Mesenchymal stem cell (in vitro differentiated cells and primary cell): ENCODE measurements around the gene EHF.

Experiments used
- DNase-seq: peaks from one replicate; pipeline ENCODE4 v3.0.0-alpha.2; 2013
- H2AFZ ChIP-seq: one replicate; pipeline ENCODE4 v1.6.1; 2013; ENCODE audit warnings: low read depth, mild to moderate bottlenecking, control low read depth, inconsistent platforms, low read length, moderate library complexity
- H2AK5ac ChIP-seq: 2 replicates; pipeline ENCODE4 v1.6.1; 2013; ENCODE audit warnings: low read length, moderate library complexity, mild to moderate bottlenecking, inconsistent platforms; ENCODE audit not compliant: severe bottlenecking
- H2BK120ac ChIP-seq: one replicate; pipeline ENCODE4 v1.6.1; 2013; ENCODE audit warnings: low read depth, mild to moderate bottlenecking, inconsistent platforms, low read length, moderate library complexity
- H2BK12ac ChIP-seq, 2 experiments: one replicate each; pipeline ENCODE4 v1.6.1; 2013; ENCODE audit warnings: inconsistent platforms in 2 of 2, low read length in 2 of 2, mild to moderate bottlenecking in 2 of 2, moderate library complexity in 2 of 2, control low read depth in 1 of 2
- H2BK15ac ChIP-seq: one replicate; pipeline ENCODE4 v1.6.1; 2013; ENCODE audit warnings: mild to moderate bottlenecking, low read depth, inconsistent platforms; ENCODE audit not compliant: poor library complexity, severe bottlenecking
- H2BK5ac ChIP-seq: 2 replicates; pipeline ENCODE4 v1.6.1; 2013; ENCODE audit warnings: low read depth, mild to moderate bottlenecking, low read length, control low read depth, inconsistent platforms; ENCODE audit not compliant: poor library complexity, severe bottlenecking
- H3K14ac ChIP-seq, 2 experiments: one replicate each; pipeline ENCODE4 v1.6.1; 2013; ENCODE audit warnings: inconsistent platforms in 2 of 2, low read length in 2 of 2, control low read depth in 1 of 2, mild to moderate bottlenecking in 1 of 2, moderate library complexity in 1 of 2
- H3K18ac ChIP-seq, 2 experiments: one replicate each; pipeline ENCODE4 v1.6.1; 2013; ENCODE audit warnings: inconsistent platforms in 2 of 2, low read length in 2 of 2, control low read depth in 1 of 2, low read depth in 1 of 2, mild to moderate bottlenecking in 1 of 2
- H3K23ac ChIP-seq, 2 experiments: one replicate each; pipeline ENCODE4 v1.6.1; 2013; ENCODE audit warnings: inconsistent platforms in 2 of 2, low read length in 2 of 2, mild to moderate bottlenecking in 2 of 2, moderate library complexity in 2 of 2, control low read depth in 1 of 2
- H3K27ac ChIP-seq: 2 replicates; pipeline ENCODE4 v1.5.1; 2013; ENCODE audit warnings: mild to moderate bottlenecking, moderate library complexity, low read length, control low read depth, inconsistent platforms; ENCODE audit not compliant: poor library complexity, severe bottlenecking
- H3K27me3 ChIP-seq, 2 experiments: 2 replicates each; pipeline versions ENCODE4 v1.6.1 to v1.7.0; 2013; ENCODE audit warnings: low read length in 2 of 2, mild to moderate bottlenecking in 2 of 2, moderate library complexity in 2 of 2, control low read depth in 1 of 2, inconsistent platforms in 1 of 2; ENCODE audit not compliant: control insufficient read depth in 1 of 2, insufficient read depth in 1 of 2
- H3K36me3 ChIP-seq, 2 experiments: 2 replicates each; pipeline versions ENCODE4 v1.6.1 to v1.7.0; 2013; ENCODE audit warnings: low read length in 2 of 2, control low read depth in 1 of 2, inconsistent platforms in 1 of 2, low read depth in 1 of 2, mild to moderate bottlenecking in 1 of 2; ENCODE audit not compliant: insufficient read depth in 2 of 2, control insufficient read depth in 1 of 2
- H3K4ac ChIP-seq, 2 experiments: one replicate each; pipeline ENCODE4 v1.6.1; 2013; ENCODE audit warnings: inconsistent platforms in 2 of 2, low read length in 2 of 2, mild to moderate bottlenecking in 2 of 2, moderate library complexity in 2 of 2, control low read depth in 1 of 2, low read depth in 1 of 2
- H3K4me1 ChIP-seq: 2 replicates; pipeline ENCODE4 v1.6.1; 2013; ENCODE audit warnings: low read depth, low read length, control low read depth; ENCODE audit not compliant: control insufficient read depth, insufficient read depth
- H3K4me2 ChIP-seq: 2 replicates; pipeline ENCODE4 v1.6.1; 2013; ENCODE audit warnings: low read length, mild to moderate bottlenecking, inconsistent platforms; ENCODE audit not compliant: poor library complexity, severe bottlenecking
- H3K4me3 ChIP-seq, 2 experiments: 2 replicates each; pipeline versions ENCODE4 v1.5.1 to v1.7.0; 2013; ENCODE audit warnings: low read length in 2 of 2, mild to moderate bottlenecking in 2 of 2, control low read depth in 1 of 2, low read depth in 1 of 2; ENCODE audit not compliant: insufficient read depth in 1 of 2
- H3K79me1 ChIP-seq: replicated peaks from 2 replicates; pipeline ENCODE4 v1.6.1; 2013; ENCODE audit warnings: mild to moderate bottlenecking, control low read depth, low read length, inconsistent platforms; ENCODE audit not compliant: poor library complexity, severe bottlenecking
- H3K9ac ChIP-seq: 2 replicates; pipeline ENCODE4 v1.7.0; 2013; ENCODE audit warnings: mild to moderate bottlenecking, low read length, moderate library complexity
- H3K9me3 ChIP-seq: 2 replicates; pipeline ENCODE4 v1.7.0; 2013; ENCODE audit warnings: mild to moderate bottlenecking, low read length; ENCODE audit not compliant: control insufficient read depth
- H4K8ac ChIP-seq: one replicate; pipeline ENCODE4 v1.6.1; 2013; ENCODE audit warnings: inconsistent platforms, mild to moderate bottlenecking, low read length, moderate library complexity
- H4K91ac ChIP-seq: one replicate; pipeline ENCODE4 v1.6.1; 2013; ENCODE audit warnings: mild to moderate bottlenecking, low read length, inconsistent platforms
- WGBS: methylation state at CpG from one replicate; pipeline ENCODE4 v1.1.7; 2013; ENCODE audit warnings: mixed read lengths; 5-methylcytosine and 5-hydroxymethylcytosine counted together

The EHF gene

DNA sequence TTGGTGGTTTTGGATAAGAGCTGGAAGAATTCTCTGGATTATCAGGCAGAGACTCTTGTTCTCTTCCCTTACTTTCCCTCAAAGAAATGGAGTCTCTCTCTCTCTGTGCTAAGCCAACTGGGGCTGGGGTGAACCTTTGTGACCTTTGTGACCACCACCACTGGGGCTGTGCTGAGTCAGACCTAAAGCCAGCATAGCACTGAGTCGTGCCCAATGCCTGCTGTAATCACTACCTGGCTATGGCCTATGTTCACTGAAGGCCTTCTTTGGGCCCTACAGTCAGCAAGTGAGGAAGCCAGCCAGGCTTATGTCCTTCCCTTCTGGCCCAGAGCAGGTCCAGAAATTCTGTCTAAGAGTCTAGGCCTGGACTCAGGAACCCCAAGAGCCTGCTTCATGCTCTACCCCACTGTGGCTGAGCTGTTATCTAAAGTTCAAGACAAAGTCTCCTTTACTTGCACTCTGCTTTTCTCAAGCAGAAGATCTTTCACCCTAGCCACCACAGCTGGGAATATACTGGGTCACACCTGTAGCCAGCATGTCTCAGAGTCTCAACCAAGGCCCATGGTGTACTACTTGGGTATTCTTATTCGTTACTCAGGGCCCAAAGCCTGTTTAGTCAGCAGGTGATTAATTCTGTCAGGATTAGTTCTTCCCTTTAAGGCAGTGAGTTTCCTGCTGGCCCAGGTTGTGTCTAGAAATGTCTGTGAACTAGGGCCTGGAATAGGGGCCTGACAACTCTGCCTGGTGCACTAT is 86.0 kb downstream of the EHF start:
- Histone ChIP-seq H3K9ac (no peak overlapping the region), H4K91ac (no peak overlapping the region), H3K4ac (no peak overlapping the region), H3K36me3 (peaks cover 0 to 10% of the 10 kb centered on the region in 2 experiments), H2BK120ac (no peak overlapping the region), H3K79me1 (peaks cover 9% of the 10 kb centered on the region), H3K27ac (no peak overlapping the region), H2BK5ac (no peak overlapping the region), H4K8ac (no peak overlapping the region), H3K18ac (peak overlapping the region in 1 of 2 experiments; percentile 26), H3K4me3 (no peak overlapping the region), H2BK15ac (no peak overlapping the region), H2AK5ac (no peak overlapping the region), H3K4me1 (no peaks in the 10 kb centered on the region), H3K27me3 (no peaks in the 10 kb centered on the region), H2BK12ac (no peak overlapping the region), H2AFZ (no peak overlapping the region), H3K14ac (no peak overlapping the region), H3K4me2 (no peak overlapping the region), H3K23ac (no peak overlapping the region), H3K9me3 (peaks cover 39% of the 10 kb centered on the region)
- no peak for DNase-seq
- WGBS: 86% methylated on average over 2 of the region's 2 CpGs

DNA sequence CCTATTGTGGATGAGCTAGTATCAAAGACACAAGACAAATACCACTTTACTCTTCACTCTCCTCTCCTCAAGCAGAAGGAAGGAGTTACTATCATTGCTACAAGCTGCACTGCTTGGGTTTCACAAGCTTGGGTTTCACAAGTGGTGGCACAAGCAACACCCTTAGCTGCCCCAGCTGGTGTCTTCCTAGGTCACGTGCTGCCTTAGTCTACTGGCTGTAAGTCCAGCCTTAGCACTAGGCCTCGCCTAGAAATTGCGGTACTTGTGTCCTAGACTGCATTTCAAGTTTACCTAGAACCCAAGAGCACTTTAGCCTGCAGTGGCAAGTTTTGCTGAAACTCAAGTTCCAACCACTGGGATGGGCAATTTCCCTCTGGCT is 86.6 kb downstream of the EHF start:
- no peak for DNase-seq
- no peak overlapping the region for H2BK12ac ChIP-seq
- H2BK15ac ChIP-seq: no peak overlapping the region
- H3K9me3 ChIP-seq: peaks cover 45% of the 10 kb centered on the region
- no peak overlapping the region for H4K8ac ChIP-seq
- 80% methylated on average over 3 of the region's 3 CpGs for WGBS
- H2AK5ac ChIP-seq: no peak overlapping the region
- H3K36me3 ChIP-seq: peaks cover 0 to 4% of the 10 kb centered on the region in 2 experiments
- no peaks in the 10 kb centered on the region for H3K27me3 ChIP-seq
- no peak overlapping the region for H3K9ac ChIP-seq
- H3K4me1 ChIP-seq: no peaks in the 10 kb centered on the region
- H3K14ac ChIP-seq: no peak overlapping the region
- peak overlapping the region; percentile 73 for H4K91ac ChIP-seq
- no peak overlapping the region for H3K4ac ChIP-seq
- no peak overlapping the region for H3K4me3 ChIP-seq
- no peak overlapping the region for H2AFZ ChIP-seq
- no peak overlapping the region for H3K4me2 ChIP-seq
- H2BK120ac ChIP-seq: no peak overlapping the region
- no peak overlapping the region for H3K18ac ChIP-seq
- no peak overlapping the region for H2BK5ac ChIP-seq
- no peak overlapping the region for H3K27ac ChIP-seq
- H3K79me1 ChIP-seq: peaks cover 8% of the 10 kb centered on the region
- H3K23ac ChIP-seq: no peak overlapping the region
